Panc1 (cell line): ENCODE results near the gene ISOC2.

Source experiments
- POLR2AphosphoS5 ChIP-seq: IDR thresholded peaks from 2 replicates; pipeline ENCODE4 v1.6.1; 2012; ENCODE audit warnings: mild to moderate bottlenecking, low read depth, low read length, moderate library complexity
- SIN3A ChIP-seq: IDR thresholded peaks from 2 replicates; pipeline ENCODE4 v1.6.1; 2012; ENCODE audit warnings: low read depth, mild to moderate bottlenecking, low read length, moderate library complexity, borderline replicate concordance; ENCODE audit not compliant: insufficient read depth
- TF ChIP-seq, protein P1 (sequence below): fragments of 450-650 bp; IDR thresholded peaks from 2 replicates; pipeline ENCODE4 v1.5.1; 2017; ENCODE audit warnings: mild to moderate bottlenecking

DNA sequence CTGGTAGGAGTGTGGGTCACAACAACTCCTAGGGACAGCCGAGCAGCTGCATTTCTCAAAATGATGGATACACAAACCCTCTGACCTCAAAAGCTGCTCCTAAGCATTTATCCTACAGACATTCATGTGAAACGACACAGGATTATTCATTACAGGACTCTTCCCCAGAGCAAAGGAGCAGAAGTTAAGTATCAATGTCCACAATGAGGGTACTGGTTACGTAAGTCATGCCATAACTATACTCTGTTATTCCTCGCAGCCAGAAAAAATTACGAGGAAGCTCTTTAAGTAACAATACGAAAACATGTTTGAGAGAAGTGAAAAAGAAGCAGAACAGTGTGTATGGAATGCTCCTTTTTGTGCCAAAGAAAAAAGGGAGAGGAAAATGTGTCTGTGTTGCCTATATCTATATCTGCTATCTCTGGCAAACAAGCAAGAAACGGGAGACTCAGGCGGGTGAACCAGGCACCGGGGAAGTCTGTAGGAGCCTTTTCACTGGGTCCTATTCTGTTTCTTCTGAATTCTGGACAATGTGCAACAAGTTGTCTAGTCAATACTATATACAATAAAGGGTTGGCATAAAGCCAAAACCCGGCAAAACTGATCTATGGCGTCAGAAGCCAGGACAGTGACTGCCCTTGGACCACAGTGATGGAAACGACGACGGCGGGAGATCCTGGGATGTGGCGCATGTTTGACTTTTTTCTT lies 1.3 kb downstream of the ISOC2 start:
- TF ChIP-seq, protein P1, sequence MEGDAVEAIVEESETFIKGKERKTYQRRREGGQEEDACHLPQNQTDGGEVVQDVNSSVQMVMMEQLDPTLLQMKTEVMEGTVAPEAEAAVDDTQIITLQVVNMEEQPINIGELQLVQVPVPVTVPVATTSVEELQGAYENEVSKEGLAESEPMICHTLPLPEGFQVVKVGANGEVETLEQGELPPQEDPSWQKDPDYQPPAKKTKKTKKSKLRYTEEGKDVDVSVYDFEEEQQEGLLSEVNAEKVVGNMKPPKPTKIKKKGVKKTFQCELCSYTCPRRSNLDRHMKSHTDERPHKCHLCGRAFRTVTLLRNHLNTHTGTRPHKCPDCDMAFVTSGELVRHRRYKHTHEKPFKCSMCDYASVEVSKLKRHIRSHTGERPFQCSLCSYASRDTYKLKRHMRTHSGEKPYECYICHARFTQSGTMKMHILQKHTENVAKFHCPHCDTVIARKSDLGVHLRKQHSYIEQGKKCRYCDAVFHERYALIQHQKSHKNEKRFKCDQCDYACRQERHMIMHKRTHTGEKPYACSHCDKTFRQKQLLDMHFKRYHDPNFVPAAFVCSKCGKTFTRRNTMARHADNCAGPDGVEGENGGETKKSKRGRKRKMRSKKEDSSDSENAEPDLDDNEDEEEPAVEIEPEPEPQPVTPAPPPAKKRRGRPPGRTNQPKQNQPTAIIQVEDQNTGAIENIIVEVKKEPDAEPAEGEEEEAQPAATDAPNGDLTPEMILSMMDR, result no peak
- TF ChIP-seq POLR2AphosphoS5 (no peak; the same call in 1 of the 2 replicates), SIN3A (no peak)
